Smooth muscle cell (in vitro differentiated cells): ENCODE measurements around the gene CTXND1. TPM values are rescaled to one million over a fixed set of nuclear protein-coding genes. Genes with fewer than 3 reads are reported as not detected.

Experiments used
- DNase-seq: peaks from one replicate; lab custom pipeline; 2025; ENCODE audit not compliant: unreplicated experiment; lab: John Stamatoyannopoulos, UW
- H2AFZ ChIP-seq: fragments of 200-600 bp; sonication (generic); 2 replicates; pipeline ENCODE4 v1.6.0; 2016; ENCODE audit warnings: antibody characterized with exemption, low read depth, mild to moderate bottlenecking
- H3F3A ChIP-seq: fragments of 200-600 bp; sonication (generic); 2 replicates; pipeline ENCODE4 v1.6.0; 2017; ENCODE audit warnings: antibody characterized with exemption, low read depth
- H3K27ac ChIP-seq: fragments of 200-600 bp; sonication (generic); 2 replicates; pipeline ENCODE4 v1.5.1; 2016; ENCODE audit warnings: low read depth, mild to moderate bottlenecking
- H3K27me3 ChIP-seq: fragments of 200-600 bp; sonication (generic); 2 replicates; pipeline ENCODE4 v1.6.1; 2016; ENCODE audit warnings: low read depth, mild to moderate bottlenecking
- H3K36me3 ChIP-seq: fragments of 200-600 bp; sonication (generic); 2 replicates; pipeline ENCODE4 v1.5.1; 2016; ENCODE audit warnings: low read depth
- H3K4me1 ChIP-seq: fragments of 200-600 bp; sonication (generic); 2 replicates; pipeline ENCODE4 v1.5.1; 2016; ENCODE audit warnings: low read depth
- H3K4me2 ChIP-seq: fragments of 200-600 bp; sonication (generic); 2 replicates; pipeline ENCODE4 v1.6.0; 2016; ENCODE audit warnings: mild to moderate bottlenecking
- H3K4me3 ChIP-seq: fragments of 200-600 bp; sonication (generic); 2 replicates; pipeline ENCODE4 v1.5.1; 2016; ENCODE audit warnings: mild to moderate bottlenecking
- H3K79me2 ChIP-seq: fragments of 200-600 bp; sonication (generic); 2 replicates; pipeline ENCODE4 v1.6.0; 2016; ENCODE audit warnings: low read depth, mild to moderate bottlenecking
- H3K9ac ChIP-seq: fragments of 200-600 bp; sonication (generic); 2 replicates; pipeline ENCODE4 v1.6.0; 2016; ENCODE audit warnings: low read depth
- H3K9me3 ChIP-seq: fragments of 200-600 bp; sonication (generic); replicated peaks from 2 replicates; pipeline ENCODE4 v1.5.1; 2016; ENCODE audit warnings: low read depth
- H4K20me1 ChIP-seq: fragments of 200-600 bp; sonication (generic); 2 replicates; pipeline ENCODE4 v1.6.0; 2016; ENCODE audit warnings: low read depth
- WGBS: methylation state at CpG from one replicate; pipeline ENCODE4 v1.1.7; 2016; ENCODE audit warnings: low lambda C conversion rate; 5-methylcytosine and 5-hydroxymethylcytosine counted together
- polyA plus RNA-seq: library from polyadenylated mRNA; unstranded; fragments of >200 nt; fragmentation: Nextera tagmentation; extraction: Ambion mirVana; gene quantifications from 2 replicates; pipeline ENCODE4 v1.2.1, GENCODE V29; 2016
- total RNA-seq: library from RNA; depleted of rRNA; stranded (reverse); fragments of >200 nt; gene quantifications from 2 replicates; pipeline ENCODE4 v1.2.3, GENCODE V29; 2014
- TF ChIP-seq, protein P1 (sequence below): fragments of 200-600 bp; sonication (generic); IDR thresholded peaks from 2 replicates; pipeline ENCODE4 v1.5.1; 2017; ENCODE audit warnings: borderline replicate concordance, mild to moderate bottlenecking, antibody characterized with exemption; ENCODE audit not compliant: insufficient read depth, poor library complexity, severe bottlenecking

Gene CTXND1
- total and polyA plus RNA-seq, 2 experiments from 2014 or later, result 0.06 TPM; not detected in 1

DNA sequence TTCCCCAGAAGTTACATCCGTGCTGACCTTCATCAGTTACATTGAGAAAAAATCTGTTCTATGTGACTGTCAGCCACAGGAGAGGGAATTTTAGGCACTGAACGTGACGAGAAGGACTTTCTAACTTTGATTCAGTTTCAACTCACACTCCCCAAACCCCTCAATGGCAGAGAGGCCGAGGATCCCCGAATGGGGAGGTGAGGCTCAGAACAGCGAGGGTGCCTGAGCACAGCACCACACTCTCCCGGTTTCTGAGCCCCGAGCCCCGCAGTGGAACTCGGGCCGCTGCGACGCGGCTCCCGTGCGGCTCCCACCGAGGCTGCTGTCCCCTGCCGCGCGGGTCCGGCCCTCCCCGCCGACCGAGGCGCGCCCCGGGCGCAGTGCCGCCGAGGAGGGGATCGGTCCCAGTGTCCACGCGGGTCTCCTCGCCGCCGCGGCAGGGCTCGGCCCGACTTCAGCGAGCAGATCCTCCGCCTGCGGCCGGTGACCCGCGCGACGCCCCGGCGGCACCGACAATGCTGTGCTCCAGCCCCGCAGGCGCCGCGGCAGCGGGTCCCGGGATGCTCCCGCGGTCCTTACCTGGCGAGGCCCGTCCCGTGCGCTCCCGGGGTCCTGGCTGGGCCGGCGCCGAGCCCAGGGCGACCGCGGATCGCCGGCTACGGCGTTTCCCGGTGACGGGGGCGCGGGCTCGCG lies 439 bp downstream of the CTXND1 start:
- Histone ChIP-seq H3K4me3 (peak overlapping the region; percentile 51), H3K4me2 (peak overlapping the region; percentile 94), H3K36me3 (no peaks in the 10 kb centered on the region), H3K79me2 (no peaks in the 10 kb centered on the region), H4K20me1 (no peaks in the 10 kb centered on the region), H3K9ac (no peak overlapping the region), H2AFZ (peak overlapping the region; percentile 46), H3F3A (no peaks in the 10 kb centered on the region), H3K4me1 (peaks cover 6% of the 10 kb centered on the region), H3K27me3 (peaks cover 100% of the 10 kb centered on the region), H3K27ac (no peak overlapping the region), H3K9me3 (no peaks in the 10 kb centered on the region)
- TF ChIP-seq, protein P1, sequence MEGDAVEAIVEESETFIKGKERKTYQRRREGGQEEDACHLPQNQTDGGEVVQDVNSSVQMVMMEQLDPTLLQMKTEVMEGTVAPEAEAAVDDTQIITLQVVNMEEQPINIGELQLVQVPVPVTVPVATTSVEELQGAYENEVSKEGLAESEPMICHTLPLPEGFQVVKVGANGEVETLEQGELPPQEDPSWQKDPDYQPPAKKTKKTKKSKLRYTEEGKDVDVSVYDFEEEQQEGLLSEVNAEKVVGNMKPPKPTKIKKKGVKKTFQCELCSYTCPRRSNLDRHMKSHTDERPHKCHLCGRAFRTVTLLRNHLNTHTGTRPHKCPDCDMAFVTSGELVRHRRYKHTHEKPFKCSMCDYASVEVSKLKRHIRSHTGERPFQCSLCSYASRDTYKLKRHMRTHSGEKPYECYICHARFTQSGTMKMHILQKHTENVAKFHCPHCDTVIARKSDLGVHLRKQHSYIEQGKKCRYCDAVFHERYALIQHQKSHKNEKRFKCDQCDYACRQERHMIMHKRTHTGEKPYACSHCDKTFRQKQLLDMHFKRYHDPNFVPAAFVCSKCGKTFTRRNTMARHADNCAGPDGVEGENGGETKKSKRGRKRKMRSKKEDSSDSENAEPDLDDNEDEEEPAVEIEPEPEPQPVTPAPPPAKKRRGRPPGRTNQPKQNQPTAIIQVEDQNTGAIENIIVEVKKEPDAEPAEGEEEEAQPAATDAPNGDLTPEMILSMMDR, result peak; percentile 5
- WGBS, result 1% methylated on average over 61 of the region's 79 CpGs
- DNase-seq, result no peak

GRCh38 chr15:80250614-80251427 lies 1.2 kb downstream of the CTXND1 start:
- no peaks in the 10 kb centered on the region for H3F3A ChIP-seq
- no peak overlapping the region for H3K9ac ChIP-seq
- no peaks in the 10 kb centered on the region for H3K79me2 ChIP-seq
- H2AFZ ChIP-seq, result no peak overlapping the region
- peak overlapping the region; percentile 51 for H3K4me3 ChIP-seq
- TF ChIP-seq, protein P1, result no peak
- peaks cover 100% of the 10 kb centered on the region for H3K27me3 ChIP-seq
- H3K36me3 ChIP-seq, result no peaks in the 10 kb centered on the region
- H3K9me3 ChIP-seq, result no peaks in the 10 kb centered on the region
- no peak for DNase-seq
- no peak overlapping the region for H3K27ac ChIP-seq
- WGBS, result 66% methylated on average over 20 of the region's 20 CpGs
- peaks cover 6% of the 10 kb centered on the region for H3K4me1 ChIP-seq
- H3K4me2 ChIP-seq, result peak overlapping the region; percentile 94
- no peaks in the 10 kb centered on the region for H4K20me1 ChIP-seq

GRCh38 chr15:80249973-80250372 lies 2.0 kb downstream of the CTXND1 start:
- Histone ChIP-seq H3K4me2 (no peak overlapping the region), H3K4me1 (peaks cover 6% of the 10 kb centered on the region), H3K27ac (no peak overlapping the region), H3K9me3 (no peaks in the 10 kb centered on the region), H3K27me3 (peaks cover 94% of the 10 kb centered on the region), H3K36me3 (no peaks in the 10 kb centered on the region), H3K9ac (no peak overlapping the region), H3K79me2 (no peaks in the 10 kb centered on the region), H4K20me1 (no peaks in the 10 kb centered on the region), H2AFZ (no peak overlapping the region), H3F3A (no peaks in the 10 kb centered on the region), H3K4me3 (peak overlapping the region; percentile 11)
- 89% methylated on average over 2 of the region's 2 CpGs for WGBS
- DNase-seq, result no peak
- TF ChIP-seq, protein P1, result no peak
